C4-2B (cell line): ENCODE results near the gene PITX2.

Experiments used
- ZFX ChIP-seq: fragments of 450-650 bp; IDR thresholded peaks from 2 replicates; pipeline ENCODE4 v1.6.1; 2017
- TF ChIP-seq, protein P1 (sequence below): fragments of 450-650 bp; conservative IDR thresholded peaks from 2 replicates; pipeline ENCODE4 v1.5.1; 2017; ENCODE audit warnings: mild to moderate bottlenecking

DNA sequence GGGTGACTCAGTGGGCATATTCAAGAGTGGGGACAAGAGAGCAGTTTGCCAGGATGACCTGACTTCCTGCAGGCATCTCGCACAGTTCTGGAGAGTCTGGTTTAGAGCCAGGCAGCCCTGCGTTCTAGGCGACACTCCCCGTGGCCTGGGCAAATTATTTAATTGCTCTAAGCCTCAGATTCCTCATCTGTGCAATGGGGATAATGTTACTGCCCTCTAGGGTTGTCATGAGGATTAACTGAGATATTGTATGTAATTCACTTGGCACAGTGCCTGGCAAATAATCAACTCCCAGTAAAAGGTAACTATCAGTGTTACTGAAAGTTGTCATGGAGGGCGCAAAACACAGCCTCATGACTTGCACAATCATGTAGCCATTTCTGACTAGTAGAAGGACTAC, 48.8 kb upstream of the PITX2 start:
- TF ChIP-seq, protein P1, sequence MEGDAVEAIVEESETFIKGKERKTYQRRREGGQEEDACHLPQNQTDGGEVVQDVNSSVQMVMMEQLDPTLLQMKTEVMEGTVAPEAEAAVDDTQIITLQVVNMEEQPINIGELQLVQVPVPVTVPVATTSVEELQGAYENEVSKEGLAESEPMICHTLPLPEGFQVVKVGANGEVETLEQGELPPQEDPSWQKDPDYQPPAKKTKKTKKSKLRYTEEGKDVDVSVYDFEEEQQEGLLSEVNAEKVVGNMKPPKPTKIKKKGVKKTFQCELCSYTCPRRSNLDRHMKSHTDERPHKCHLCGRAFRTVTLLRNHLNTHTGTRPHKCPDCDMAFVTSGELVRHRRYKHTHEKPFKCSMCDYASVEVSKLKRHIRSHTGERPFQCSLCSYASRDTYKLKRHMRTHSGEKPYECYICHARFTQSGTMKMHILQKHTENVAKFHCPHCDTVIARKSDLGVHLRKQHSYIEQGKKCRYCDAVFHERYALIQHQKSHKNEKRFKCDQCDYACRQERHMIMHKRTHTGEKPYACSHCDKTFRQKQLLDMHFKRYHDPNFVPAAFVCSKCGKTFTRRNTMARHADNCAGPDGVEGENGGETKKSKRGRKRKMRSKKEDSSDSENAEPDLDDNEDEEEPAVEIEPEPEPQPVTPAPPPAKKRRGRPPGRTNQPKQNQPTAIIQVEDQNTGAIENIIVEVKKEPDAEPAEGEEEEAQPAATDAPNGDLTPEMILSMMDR = no peak
- no peak for TF ChIP-seq ZFX
